ENCODE results near the gene SMC4.

The SMC4 gene

DNA sequence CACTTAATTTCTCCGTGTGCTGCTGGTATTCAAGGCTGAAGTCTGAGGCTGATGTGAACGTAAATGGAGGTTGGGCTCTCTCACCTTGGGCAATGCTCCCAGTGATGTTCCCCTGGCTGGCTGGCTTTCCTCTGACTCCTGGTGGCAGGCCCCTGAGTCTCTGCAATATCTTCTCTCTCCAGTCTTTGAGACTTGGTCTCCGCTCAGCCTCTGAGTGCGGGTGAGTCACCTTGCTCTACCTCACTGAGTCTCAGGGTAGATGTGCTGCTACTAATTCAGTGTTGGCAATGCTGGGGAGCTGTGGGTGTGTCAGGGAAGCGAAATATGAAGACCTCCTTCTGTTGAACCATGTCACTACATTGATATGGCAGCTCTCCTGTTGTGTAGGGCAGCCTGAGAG lies 81.5 kb downstream of the SMC4 start:
- no peak for DNase-seq

DNA sequence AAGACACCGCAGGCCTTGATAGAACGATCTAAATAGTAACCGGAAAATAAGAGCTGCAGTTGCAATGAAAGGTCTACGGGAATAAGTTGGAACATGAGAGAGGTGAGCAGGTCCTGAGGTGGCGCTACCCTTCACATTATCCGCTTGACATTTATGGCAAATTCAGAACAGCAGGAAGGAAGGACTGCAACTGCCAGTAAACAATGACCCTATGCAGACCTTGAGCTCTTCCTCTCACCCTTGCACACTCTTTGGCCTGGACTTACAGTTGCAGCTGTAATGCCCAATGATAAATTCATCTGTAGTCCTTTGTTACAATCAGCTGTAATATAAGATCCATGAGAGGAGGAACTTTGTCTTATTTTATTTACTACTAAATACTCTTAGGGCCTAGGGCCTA lies 82.4 kb downstream of the SMC4 start:
- DNase-seq = no peak

- no peak for DNase-seq
Observed at GRCh38 chr3:160482796-160483195, 83.3 kb downstream of the SMC4 start.
